Stomach (tissue), 9 donors: ENCODE data around the gene KAZALD1. TPM values are rescaled to one million over a fixed set of nuclear protein-coding genes. Genes with fewer than 3 reads are reported as not detected.

Source experiments
- DNase-seq, 2 donors: peaks; one replicate each; pipeline versions ENCODE4 v3.0.0 to v3.0.0-alpha.2; 2013 to 2019
- H3K27ac ChIP-seq, 5 donors: fragments of 200-600 bp in 4 of 5; sonication (generic) in 4 of 5; one replicate each; pipeline ENCODE4 v1.5.1; 2013 to 2019; ENCODE audit warnings: mild to moderate bottlenecking in 1 of 5, moderate library complexity in 1 of 5
- H3K27me3 ChIP-seq, 3 donors: fragments of 200-600 bp; sonication (generic); one replicate each; pipeline ENCODE4 v1.5.1; 2017 to 2019; ENCODE audit warnings: mixed run types in 1 of 3
- H3K36me3 ChIP-seq, 4 donors: fragments of 200-600 bp; sonication (generic); 1 replicate in 3 of 4; 2 replicates in 1 of 4; pipeline ENCODE4 v1.5.1; 2016 to 2019
- H3K4me1 ChIP-seq, 4 donors: fragments of 200-600 bp; sonication (generic); one replicate each; pipeline ENCODE4 v1.5.1; 2016 to 2019
- H3K4me3 ChIP-seq, 4 donors: fragments of 200-600 bp; sonication (generic) in 3 of 4; one replicate each; pipeline ENCODE4 v1.5.1; 2016 to 2019; ENCODE audit warnings: mild to moderate bottlenecking in 1 of 4
- H3K9me3 ChIP-seq, 4 donors: fragments of 200-600 bp; sonication (generic); one replicate each; pipeline ENCODE4 v1.5.1; 2016 to 2019
- CTCF ChIP-seq, 7 experiments: fragments of 450-650 bp in 4 of 7; fragments of 200-600 bp in 3 of 7; sonication (generic) in 3 of 7; IDR thresholded peaks; one replicate each; pipeline ENCODE4 v1.5.1; 2016 to 2019; ENCODE audit warnings: antibody characterized with exemption in 7 of 7, control low read depth in 2 of 7, mild to moderate bottlenecking in 1 of 7
- EP300 ChIP-seq: sonication (generic); formaldehyde crosslinking; IDR thresholded peaks from one replicate; pipeline ENCODE4 v1.6.1; 2017; ENCODE audit warnings: antibody characterized with exemption
- POLR2A ChIP-seq, 4 donors: fragments of 450-650 bp; IDR thresholded peaks; one replicate each; pipeline ENCODE4 v1.6.1; 2016; ENCODE audit warnings: antibody characterized with exemption in 4 of 4, control low read depth in 2 of 4, mild to moderate bottlenecking in 1 of 4, moderate library complexity in 1 of 4
- POLR2AphosphoS5 ChIP-seq, 3 donors: sonication (generic); formaldehyde crosslinking; IDR thresholded peaks; one replicate each; pipeline ENCODE4 v1.6.1; 2016; ENCODE audit warnings: antibody characterized with exemption in 3 of 3
- WGBS, 5 donors: extraction: QIAGEN DNeasy Blood & Tissue Kit in 3 of 5; methylation state at CpG; one replicate each; pipeline versions ENCODE4 v1.1.5 to v1.1.7; 2013 to 2018; 5-methylcytosine and 5-hydroxymethylcytosine counted together
- intact Hi-C: fragments of 100-400 bp; cut with DNase I; formaldehyde crosslinking; loops from one replicate; pipeline ENCODE4 v1.15.1; 2023; ENCODE audit warnings: low total_unique reads
- polyA plus RNA-seq, 3 donors: library from polyadenylated mRNA; stranded (reverse); fragments of 200-250 nt; gene quantifications; one replicate each; pipeline ENCODE4 v1.2.3, GENCODE V29; 2013
- total RNA-seq, 5 donors: library from RNA; depleted of rRNA; stranded (reverse); fragments of >200 nt; gene quantifications; one replicate each; pipeline versions ENCODE4 v1.1.0 to v1.2.3, GENCODE V29; 2014 to 2016
- donor health status: healthy with polysubstance abuse.
- donor health status: Bipolar disorder and iron deficiency.
- donor health status: healthy.

KAZALD1 gene
- total and polyA plus RNA-seq, 8 donors = 2.2 to 35.5 (median 12.0) TPM; not detected in 1

GRCh38 chr10:101060951-101061623 lies 702 bp upstream of the KAZALD1 start:
- peak in 2 of 3 donors; percentile 76 to 82 for TF ChIP-seq POLR2AphosphoS5 (IDR thresholded peaks at IDR 0.05)
- TF ChIP-seq CTCF (IDR thresholded peaks at IDR 0.05) = no peak
- no peak for TF ChIP-seq EP300
- TF ChIP-seq POLR2A (IDR thresholded peaks at IDR 0.05) = peak in 1 of 4 donors; percentile 59

GRCh38 chr10:101062232-101063049 lies 652 bp downstream of the KAZALD1 start:
- peak in 2 of 3 donors; percentile 7 to 39 for TF ChIP-seq POLR2AphosphoS5 (IDR thresholded peaks at IDR 0.05)
- no peak for TF ChIP-seq POLR2A (IDR thresholded peaks at IDR 0.05)
- TF ChIP-seq CTCF (IDR thresholded peaks at IDR 0.05) = peak in 5 of 7 experiments; percentile 31 to 57 (median 42)
- no peak for TF ChIP-seq EP300
- H3K27me3 ChIP-seq = peaks cover 0 to 52% (median 4%) of the 10 kb centered on the region in 3 donors
- H3K9me3 ChIP-seq = no peaks in the 10 kb centered on the region
- H3K4me3 ChIP-seq = peak overlapping the region; percentile 63 to 67 (median 65)
- H3K4me1 ChIP-seq = peaks cover 42 to 78% (median 75%) of the 10 kb centered on the region in 4 donors
- 3 to 11% (median 5%) methylated on average over 22 to 63 of the region's 63 CpGs for WGBS, 5 donors
- peak; percentile 65 to 91 for DNase-seq
- H3K36me3 ChIP-seq = no peaks in the 10 kb centered on the region
- peak overlapping the region; percentile 93 to 100 (median 98) for H3K27ac ChIP-seq
- intact Hi-C loops = no loop called here

More at GRCh38 chr10:101060951-101061623, 702 bp upstream of the KAZALD1 start:
- Histone ChIP-seq H3K36me3 (no peaks in the 10 kb centered on the region), H3K4me1 (peaks cover 30 to 64% (median 62%) of the 10 kb centered on the region in 4 donors), H3K27me3 (peaks cover 0 to 39% (median 4%) of the 10 kb centered on the region in 3 donors), H3K9me3 (no peaks in the 10 kb centered on the region), H3K27ac (peak overlapping the region; percentile 93 to 100 (median 98)), H3K4me3 (peak overlapping the region; percentile 63 to 67 (median 65))
- DNase-seq = peak; percentile 97 to 98
- WGBS, 5 donors = 0 to 1% (median 1%) methylated on average over 17 to 67 of the region's 67 CpGs
- intact Hi-C loops = no loop called here

GRCh38 chr10:101063050-101063525 lies 1.3 kb downstream of the KAZALD1 start:
- no peaks in the 10 kb centered on the region for H3K36me3 ChIP-seq
- H3K4me1 ChIP-seq = peaks cover 45 to 81% (median 79%) of the 10 kb centered on the region in 4 donors
- peak; percentile 54 to 76 for DNase-seq
- peaks cover 0 to 56% (median 4%) of the 10 kb centered on the region in 3 donors for H3K27me3 ChIP-seq
- WGBS, 5 donors = 8 to 25% (median 12%) methylated on average over 9 to 19 of the region's 19 CpGs
- intact Hi-C loops = no loop called here
- peak overlapping the region; percentile 63 to 67 (median 65) for H3K4me3 ChIP-seq
- peak overlapping the region; percentile 93 to 100 (median 98) for H3K27ac ChIP-seq
- no peaks in the 10 kb centered on the region for H3K9me3 ChIP-seq
- no peak for TF ChIP-seq EP300
- no peak for TF ChIP-seq POLR2A (IDR thresholded peaks at IDR 0.05)
- no peak for TF ChIP-seq CTCF (IDR thresholded peaks at IDR 0.05)
- no peak for TF ChIP-seq POLR2AphosphoS5 (IDR thresholded peaks at IDR 0.05)
